KBM-7 (cell line): Measurements from ENCODE around the gene IRF8.

ENCODE experiments used
- DNase-seq: peaks from one replicate; pipeline ENCODE4 v3.0.0-alpha.2; 2015
- in situ Hi-C: fragments of 300-500 bp; cut with MboI; formaldehyde crosslinking; loops from 2 replicates; pipeline ENCODE4 v1.14.3; 2020; ENCODE audit warnings: low sequenced_read_pairs, low pct_unique_long_range_greater_than_20kb, mixed read lengths

The IRF8 gene

GRCh38 chr16:85945424-85945751, 46.4 kb downstream of the IRF8 start:
- in situ Hi-C loops = no loop called here
- DNase-seq = no peak

- no peak for DNase-seq
- in situ Hi-C loops = no loop called here
Measured at GRCh38 chr16:85946541-85947124, 47.7 kb downstream of the IRF8 start.

- in situ Hi-C loops = no loop called here
- no peak for DNase-seq
Measured at GRCh38 chr16:85947230-85948137, 48.5 kb downstream of the IRF8 start.

GRCh38 chr16:85948138-85948509, 49.2 kb downstream of the IRF8 start:
- no peak for DNase-seq
- in situ Hi-C loops = no loop called here

- in situ Hi-C loops = no loop called here
- DNase-seq = no peak
Measured at GRCh38 chr16:85948616-85949265, 49.8 kb downstream of the IRF8 start.

GRCh38 chr16:85950136-85950918, 51.4 kb downstream of the IRF8 start:
- no peak for DNase-seq
- in situ Hi-C loops = no loop called here

- no peak for DNase-seq
- in situ Hi-C loops = no loop called here
Measured at GRCh38 chr16:85952197-85952596, 53.2 kb downstream of the IRF8 start.

GRCh38 chr16:85952811-85953210, 53.8 kb downstream of the IRF8 start:
- in situ Hi-C loops = no loop called here
- DNase-seq = no peak

GRCh38 chr16:85954927-85955519, 56.1 kb downstream of the IRF8 start:
- in situ Hi-C loops = no loop called here
- DNase-seq = no peak

- DNase-seq = no peak
- in situ Hi-C loops = no loop called here
Measured at GRCh38 chr16:85955566-85955965, 56.6 kb downstream of the IRF8 start.

GRCh38 chr16:85956426-85956825, 57.5 kb downstream of the IRF8 start:
- in situ Hi-C loops = no loop called here
- DNase-seq = no peak

GRCh38 chr16:85958731-85959130, 59.8 kb downstream of the IRF8 start:
- in situ Hi-C loops = no loop called here
- no peak for DNase-seq

- DNase-seq = no peak
- in situ Hi-C loops = no loop called here
Measured at GRCh38 chr16:85959686-85960085, 60.7 kb downstream of the IRF8 start.

- no peak for DNase-seq
- in situ Hi-C loops = no loop called here
Measured at GRCh38 chr16:85960486-85961046, 61.6 kb downstream of the IRF8 start.

GRCh38 chr16:85961988-85962915, 63.3 kb downstream of the IRF8 start:
- DNase-seq = no peak
- in situ Hi-C loops = no loop called here

GRCh38 chr16:85963753-85964285, 64.9 kb downstream of the IRF8 start:
- no peak for DNase-seq
- in situ Hi-C loops = no loop called here

- in situ Hi-C loops = no loop called here
- no peak for DNase-seq
Measured at GRCh38 chr16:85965125-85965524, 66.2 kb downstream of the IRF8 start.

GRCh38 chr16:85967111-85967510, 68.1 kb downstream of the IRF8 start:
- in situ Hi-C loops = no loop called here

More at GRCh38 chr16:85967111-85967510, 68.1 kb downstream of the IRF8 start:
- DNase-seq = no peak
